HG03442 (cell line): ENCODE measurements around the gene CLASP1.

Experiments
- ATAC-seq: cut with Tn5 transposase; IDR thresholded peaks from one replicate; pipeline ENCODE4 v1.9.1; 2021; ENCODE audit warnings: mild to moderate bottlenecking, moderate library complexity; ENCODE audit not compliant: unreplicated experiment

CLASP1 gene

DNA sequence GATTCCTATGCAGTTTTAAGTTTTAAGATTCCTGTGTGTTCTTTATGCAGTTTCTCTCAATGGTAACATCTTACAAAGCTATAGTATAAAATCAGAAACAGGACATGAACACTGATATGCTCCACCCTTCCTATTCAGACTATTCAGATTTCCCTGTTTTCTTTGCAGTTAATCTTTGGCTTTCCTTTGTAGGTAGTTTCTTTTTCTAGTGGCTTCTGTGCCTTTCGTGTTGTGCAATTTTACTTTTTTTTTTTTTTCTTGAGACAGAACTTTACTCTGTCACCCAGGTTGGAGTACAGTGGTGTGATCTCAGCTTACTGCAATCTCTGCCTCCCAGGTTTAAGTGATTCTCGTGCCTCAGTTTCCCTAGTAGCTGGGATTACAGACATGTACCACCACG lies 213.5 kb downstream of the CLASP1 start:
- ATAC-seq = no peak

DNA sequence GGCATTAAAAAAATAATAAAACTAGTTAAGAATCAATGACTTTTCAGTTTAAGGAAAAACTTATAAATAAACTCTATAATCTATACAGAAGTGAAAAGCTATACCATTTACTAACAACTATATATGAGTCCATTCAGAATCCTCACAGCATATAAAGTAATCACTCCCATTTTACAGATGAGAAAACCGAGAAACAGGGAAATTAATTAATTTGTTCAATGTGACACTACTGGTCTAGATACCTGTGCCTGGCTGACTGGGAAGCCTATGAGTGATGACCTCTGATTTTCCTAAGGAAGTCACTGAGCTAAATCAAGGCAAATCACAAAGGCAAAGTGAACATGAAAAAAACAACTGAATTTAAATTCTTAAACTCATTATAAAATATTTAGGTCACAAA lies 218.0 kb downstream of the CLASP1 start:
- ATAC-seq = no peak

DNA sequence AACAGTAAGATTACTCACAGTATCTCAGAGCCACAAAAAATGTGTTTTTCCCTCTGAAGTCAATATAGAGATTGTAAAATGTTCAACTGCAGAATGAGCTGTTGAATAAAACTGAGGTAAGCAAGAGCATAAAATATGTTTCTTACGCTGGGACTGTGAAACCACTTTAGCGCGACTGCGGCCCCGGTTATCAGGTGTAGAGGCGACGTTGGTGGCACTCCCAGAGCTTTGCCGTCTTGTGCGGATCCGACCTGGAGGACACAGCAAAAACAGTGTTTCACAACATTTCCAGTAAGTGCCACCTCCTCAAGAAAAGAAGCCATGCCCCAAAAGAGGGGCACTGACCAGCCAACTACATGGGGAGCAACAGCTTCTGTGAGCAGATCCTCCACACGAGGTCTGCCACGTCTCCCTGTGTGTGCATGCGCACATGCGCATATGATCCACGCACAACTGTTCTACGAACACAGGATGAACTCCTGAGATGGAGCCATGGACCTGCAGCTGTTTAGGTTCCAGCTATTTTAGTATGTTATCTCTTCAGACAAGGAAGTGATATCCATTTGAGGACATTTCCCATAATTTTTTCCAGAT lies 219.2 kb downstream of the CLASP1 start:
- ATAC-seq = no peak

GRCh38 chr2:121429119-121429903 lies 220.0 kb downstream of the CLASP1 start:
- no peak for ATAC-seq

DNA sequence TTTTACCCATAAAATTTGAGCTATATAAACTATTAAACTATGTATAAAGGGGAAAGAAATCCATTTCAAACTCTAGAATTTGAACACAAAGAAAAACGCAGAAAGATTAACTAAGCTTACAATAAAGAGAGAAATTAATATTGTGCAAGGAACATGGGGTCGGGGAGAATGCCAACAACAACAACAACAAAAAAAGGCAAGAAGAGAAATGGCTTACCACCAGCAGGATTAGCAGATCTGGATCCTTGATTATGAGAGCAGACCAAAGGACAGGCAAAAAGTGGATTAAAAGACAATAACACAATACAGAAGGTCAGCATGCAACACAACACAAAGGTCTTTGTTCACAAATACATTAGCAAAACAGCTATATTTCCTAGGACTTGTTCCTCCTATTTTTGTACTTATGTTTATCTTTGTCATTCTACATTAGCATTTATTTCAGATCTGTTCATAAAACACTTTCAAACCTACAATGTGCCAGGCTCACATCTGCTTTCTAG lies 222.0 kb downstream of the CLASP1 start:
- ATAC-seq = no peak

- ATAC-seq = no peak
Observed at GRCh38 chr2:121420486-121420885, 228.8 kb downstream of the CLASP1 start.

- no peak for ATAC-seq
Observed at GRCh38 chr2:121419081-121419699, 230.1 kb downstream of the CLASP1 start.

DNA sequence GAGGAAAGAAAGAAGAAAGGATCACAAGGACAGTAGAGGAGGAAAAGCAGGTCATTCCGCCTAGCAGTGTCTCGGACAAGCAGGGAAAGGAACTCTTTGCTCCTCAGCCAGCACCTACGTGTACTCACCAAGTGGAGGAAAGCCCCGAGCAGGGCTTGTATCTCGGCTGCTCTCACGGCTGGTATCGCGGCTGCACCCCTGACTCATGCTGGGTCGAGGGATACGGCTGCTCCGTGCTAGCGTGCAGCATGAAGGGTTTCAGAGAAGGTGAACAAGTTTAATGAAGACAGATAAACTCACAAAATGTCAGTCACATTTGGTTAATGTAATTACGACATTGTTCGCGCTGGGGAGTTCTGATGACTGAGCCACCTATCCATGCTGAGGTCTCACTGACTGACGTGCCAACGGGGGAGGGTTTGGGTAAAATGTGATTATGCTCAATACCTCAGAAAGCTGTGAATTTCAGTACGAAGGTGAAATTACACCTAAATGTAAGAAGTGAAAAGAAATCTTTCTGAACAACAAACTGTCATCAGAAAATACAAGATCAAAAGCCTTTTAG lies 230.7 kb downstream of the CLASP1 start:
- ATAC-seq = no peak

DNA sequence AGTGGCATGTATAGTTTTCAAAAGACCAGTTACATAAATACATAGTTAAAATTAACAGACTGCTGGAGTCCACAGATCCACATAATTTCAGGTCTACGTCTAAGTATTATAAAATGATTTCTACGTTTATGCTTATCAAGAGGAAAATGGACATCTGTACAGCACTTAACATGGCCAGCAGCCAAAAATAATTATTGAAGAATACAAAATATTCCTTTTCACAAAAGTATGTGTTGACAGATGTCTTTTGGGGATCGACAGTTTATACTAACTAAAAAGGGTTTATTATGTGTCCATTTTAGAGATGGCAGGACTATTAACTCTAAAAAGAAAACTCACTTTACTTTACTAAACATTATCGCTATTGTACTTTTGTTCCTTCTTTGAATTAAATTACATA lies 231.4 kb downstream of the CLASP1 start:
- no peak for ATAC-seq

DNA sequence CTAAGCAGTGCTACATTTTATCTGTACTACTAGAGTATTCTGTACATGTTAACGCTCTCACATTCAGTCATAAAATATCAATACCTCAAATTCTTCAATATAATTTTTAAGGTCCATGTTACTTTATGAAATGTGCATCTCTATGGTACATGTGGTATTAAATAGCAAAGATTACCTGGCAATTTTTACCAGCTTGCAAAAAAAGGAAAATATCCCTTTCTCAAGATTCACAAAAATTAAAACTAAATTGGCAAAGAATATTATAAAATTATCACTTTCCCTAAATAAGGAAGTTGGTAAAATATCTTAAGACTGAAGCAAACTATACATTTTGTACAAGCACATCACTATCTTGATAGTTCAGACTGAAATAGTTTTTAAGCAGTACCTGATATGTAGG lies 233.5 kb downstream of the CLASP1 start:
- no peak for ATAC-seq

- ATAC-seq = no peak
Observed at GRCh38 chr2:121412349-121412748, 236.9 kb downstream of the CLASP1 start.

DNA sequence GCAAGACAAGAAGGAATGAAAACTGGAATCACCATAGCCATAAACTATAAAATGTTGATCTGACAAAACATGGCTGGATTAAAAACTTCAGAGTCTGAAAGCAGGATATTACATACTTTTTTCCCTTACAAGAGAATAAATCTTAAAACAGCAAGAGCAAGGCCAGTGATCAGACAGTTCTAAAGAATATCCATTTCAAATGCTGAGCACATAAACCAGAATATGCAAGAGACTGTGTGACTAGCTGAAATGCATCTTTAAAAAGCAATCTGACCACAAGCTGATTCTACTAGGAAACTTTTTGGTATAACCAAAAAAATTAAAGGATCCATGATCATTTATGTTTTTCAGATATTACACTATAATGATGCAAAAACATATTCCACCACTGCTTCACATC lies 239.3 kb downstream of the CLASP1 start:
- no peak for ATAC-seq

GRCh38 chr2:121409388-121409787 lies 239.9 kb downstream of the CLASP1 start:
- no peak for ATAC-seq

DNA sequence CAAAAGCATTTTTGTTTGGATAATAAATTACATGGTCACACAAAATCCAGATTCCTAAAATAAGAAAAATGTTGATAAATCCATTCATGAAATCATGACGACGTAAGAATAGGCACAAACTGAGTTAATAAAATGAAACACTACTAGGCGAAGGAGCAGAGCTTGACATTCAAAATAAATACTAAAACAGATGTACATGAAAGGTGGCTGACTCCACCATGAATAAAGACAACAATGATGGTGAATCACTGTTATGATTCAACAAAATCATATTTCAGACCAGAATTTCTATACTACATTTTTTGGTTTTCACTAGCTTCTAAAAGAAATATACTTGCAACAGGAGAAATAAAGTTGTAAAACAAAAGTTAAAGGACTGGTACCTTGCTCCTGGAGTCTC lies 240.6 kb downstream of the CLASP1 start:
- ATAC-seq = no peak

DNA sequence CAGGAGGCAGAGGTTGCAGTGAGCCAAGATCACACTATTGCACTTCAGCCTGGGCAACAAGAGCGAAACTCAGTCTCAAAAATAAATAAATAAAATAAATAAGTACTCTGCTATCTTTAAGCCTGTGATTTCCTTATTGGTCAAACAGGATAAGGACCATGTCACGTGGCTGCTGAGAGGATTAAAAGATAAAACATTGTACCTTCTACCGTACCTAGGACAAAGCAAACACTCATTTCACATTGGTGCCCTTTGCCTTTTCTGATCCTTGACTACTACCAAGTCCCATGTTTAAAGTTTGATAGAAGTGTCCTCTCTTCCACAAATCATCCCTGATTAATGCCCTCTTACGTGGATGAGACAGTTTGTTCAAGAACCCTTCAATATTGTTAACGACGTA lies 244.0 kb downstream of the CLASP1 start:
- ATAC-seq = no peak

- no peak for ATAC-seq
Observed at GRCh38 chr2:121400201-121400600, 249.1 kb downstream of the CLASP1 start.

DNA sequence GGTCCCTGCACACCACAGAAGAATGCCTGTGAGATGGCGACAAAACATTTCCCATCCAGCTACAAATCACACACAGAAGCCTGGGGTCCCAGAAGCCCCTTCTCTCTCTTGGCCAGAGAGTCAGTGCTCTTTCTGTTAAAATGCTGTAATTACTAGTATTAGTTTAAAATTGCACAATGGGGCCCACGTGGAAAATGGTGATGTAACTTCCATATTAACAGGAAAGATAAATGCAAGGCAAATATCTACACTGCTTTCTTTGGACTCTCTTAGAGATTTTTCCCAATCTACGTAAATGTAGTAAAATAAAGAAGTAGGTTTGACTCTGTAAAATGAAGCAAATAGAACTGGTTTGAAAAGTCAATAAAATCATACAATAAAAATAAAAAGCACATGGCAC lies 250.4 kb downstream of the CLASP1 start:
- ATAC-seq = no peak

- ATAC-seq = no peak
Observed at GRCh38 chr2:121390082-121390692, 259.1 kb downstream of the CLASP1 start.

GRCh38 chr2:121388371-121388770 lies 260.9 kb downstream of the CLASP1 start:
- no peak for ATAC-seq

DNA sequence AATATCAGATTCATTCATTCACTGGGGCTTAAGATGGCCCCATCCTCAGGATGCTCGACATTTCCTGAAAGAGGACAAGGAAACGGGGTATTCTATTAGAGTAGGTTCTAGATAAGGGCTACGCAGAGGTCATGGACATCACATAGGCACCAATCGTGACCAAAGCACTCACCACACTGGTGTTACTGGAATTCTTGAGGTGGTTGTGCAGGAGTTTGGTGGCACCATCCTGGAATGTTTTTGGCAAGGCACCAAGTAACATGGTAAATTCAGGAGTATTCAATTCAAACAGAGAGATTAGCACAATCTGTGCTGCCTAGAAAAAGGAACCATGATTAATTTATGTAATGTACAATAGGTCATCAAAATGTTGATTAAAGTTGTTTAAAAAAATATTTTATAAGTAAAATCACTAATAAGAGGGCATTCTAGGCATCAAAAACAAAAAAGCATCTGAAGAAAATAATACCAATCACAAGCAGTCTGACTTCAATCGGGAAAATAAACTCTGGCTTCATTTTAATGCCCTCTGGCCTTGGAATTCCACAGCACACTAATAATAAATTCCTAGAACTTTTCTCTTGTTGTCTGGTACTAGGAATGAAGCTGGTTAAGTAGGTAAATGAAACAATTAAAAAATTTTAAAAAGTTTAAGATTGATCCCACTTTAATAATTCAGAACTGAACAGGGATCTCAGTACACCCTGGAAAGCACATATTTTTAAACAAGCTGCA lies 261.5 kb downstream of the CLASP1 start:
- no peak for ATAC-seq

GRCh38 chr2:121386707-121387106 lies 262.6 kb downstream of the CLASP1 start:
- no peak for ATAC-seq
